Nephron progenitor cell (in vitro differentiated cells): ENCODE data around the gene COL18A1.

Experiments used
- DNase-seq: peaks from one replicate; pipeline ENCODE4 v3.0.0; 2021
- H3K27ac Mint-ChIP-seq: 2 replicates; pipeline ENCODE4 v1.8.0; 2021; ENCODE audit warnings: mild to moderate bottlenecking, moderate library complexity, mixed read lengths
- H3K27me3 Mint-ChIP-seq: 2 replicates; pipeline ENCODE4 v1.8.0; 2021; ENCODE audit warnings: mild to moderate bottlenecking, low read depth, mixed read lengths; ENCODE audit not compliant: poor library complexity
- H3K36me3 Mint-ChIP-seq: 2 replicates; pipeline ENCODE4 v1.8.0; 2021; ENCODE audit warnings: low read depth, mixed read lengths
- H3K4me1 Mint-ChIP-seq: 2 replicates; pipeline ENCODE4 v1.8.0; 2021; ENCODE audit warnings: mixed read lengths
- H3K4me3 Mint-ChIP-seq: 2 replicates; pipeline ENCODE4 v1.8.0; 2021; ENCODE audit warnings: mild to moderate bottlenecking, moderate library complexity, mixed read lengths
- H3K9me3 Mint-ChIP-seq: 2 replicates; pipeline ENCODE4 v1.8.0; 2021; ENCODE audit warnings: mild to moderate bottlenecking, moderate library complexity, mixed read lengths
- TF ChIP-seq, protein P1 (sequence below): fragments of 200-600 bp; sonication (generic); IDR thresholded peaks from 2 replicates; pipeline ENCODE4 v1.5.0; 2021; ENCODE audit warnings: antibody characterized with exemption

COL18A1 gene

DNA sequence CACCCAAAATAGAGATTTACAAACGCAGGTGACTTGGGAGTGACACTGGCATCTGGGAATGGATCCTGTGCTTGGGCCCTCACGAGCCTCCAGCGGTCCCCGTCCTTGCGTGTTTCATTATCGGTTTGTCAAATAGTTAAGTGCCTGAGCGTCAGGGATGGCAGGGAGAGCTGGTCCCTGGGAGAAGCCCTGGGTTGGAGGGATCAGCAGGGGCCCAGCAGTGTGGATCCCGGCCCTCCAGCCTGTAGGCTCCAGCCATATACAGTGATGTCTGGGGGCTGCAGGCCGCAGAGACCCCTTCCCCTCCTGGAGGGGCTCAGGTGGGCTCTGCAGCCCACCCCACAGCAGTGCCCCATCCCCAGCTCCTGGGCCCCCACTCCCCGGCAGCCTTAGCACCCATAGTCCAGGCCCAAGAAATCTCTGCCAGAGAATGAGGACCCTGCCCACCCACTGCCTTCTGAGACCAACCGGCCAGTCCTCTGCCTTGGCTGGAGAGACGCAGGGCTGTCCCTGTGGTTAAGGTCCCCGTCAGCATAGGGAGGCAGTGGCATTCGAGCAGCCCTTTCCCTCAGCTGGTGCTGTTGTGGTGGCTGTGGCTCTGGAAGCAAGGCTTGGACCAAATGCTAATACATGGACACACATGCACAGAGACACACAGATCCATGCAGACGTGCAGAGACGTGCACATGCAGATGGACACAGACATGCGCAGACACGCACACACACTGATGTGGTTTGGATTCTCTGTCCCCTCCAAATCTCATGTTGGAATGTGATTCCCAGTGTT, 139.7 kb downstream of the COL18A1 start:
- DNase-seq, result no peak
- no peaks in the 10 kb centered on the region for H3K36me3 Mint-ChIP-seq
- H3K27ac Mint-ChIP-seq, result no peak overlapping the region
- TF ChIP-seq, protein P1, sequence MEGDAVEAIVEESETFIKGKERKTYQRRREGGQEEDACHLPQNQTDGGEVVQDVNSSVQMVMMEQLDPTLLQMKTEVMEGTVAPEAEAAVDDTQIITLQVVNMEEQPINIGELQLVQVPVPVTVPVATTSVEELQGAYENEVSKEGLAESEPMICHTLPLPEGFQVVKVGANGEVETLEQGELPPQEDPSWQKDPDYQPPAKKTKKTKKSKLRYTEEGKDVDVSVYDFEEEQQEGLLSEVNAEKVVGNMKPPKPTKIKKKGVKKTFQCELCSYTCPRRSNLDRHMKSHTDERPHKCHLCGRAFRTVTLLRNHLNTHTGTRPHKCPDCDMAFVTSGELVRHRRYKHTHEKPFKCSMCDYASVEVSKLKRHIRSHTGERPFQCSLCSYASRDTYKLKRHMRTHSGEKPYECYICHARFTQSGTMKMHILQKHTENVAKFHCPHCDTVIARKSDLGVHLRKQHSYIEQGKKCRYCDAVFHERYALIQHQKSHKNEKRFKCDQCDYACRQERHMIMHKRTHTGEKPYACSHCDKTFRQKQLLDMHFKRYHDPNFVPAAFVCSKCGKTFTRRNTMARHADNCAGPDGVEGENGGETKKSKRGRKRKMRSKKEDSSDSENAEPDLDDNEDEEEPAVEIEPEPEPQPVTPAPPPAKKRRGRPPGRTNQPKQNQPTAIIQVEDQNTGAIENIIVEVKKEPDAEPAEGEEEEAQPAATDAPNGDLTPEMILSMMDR, result no peak
- peaks cover 28% of the 10 kb centered on the region for H3K4me1 Mint-ChIP-seq
- peaks cover 14% of the 10 kb centered on the region for H3K27me3 Mint-ChIP-seq
- H3K9me3 Mint-ChIP-seq, result no peaks in the 10 kb centered on the region
- H3K4me3 Mint-ChIP-seq, result no peak overlapping the region

DNA sequence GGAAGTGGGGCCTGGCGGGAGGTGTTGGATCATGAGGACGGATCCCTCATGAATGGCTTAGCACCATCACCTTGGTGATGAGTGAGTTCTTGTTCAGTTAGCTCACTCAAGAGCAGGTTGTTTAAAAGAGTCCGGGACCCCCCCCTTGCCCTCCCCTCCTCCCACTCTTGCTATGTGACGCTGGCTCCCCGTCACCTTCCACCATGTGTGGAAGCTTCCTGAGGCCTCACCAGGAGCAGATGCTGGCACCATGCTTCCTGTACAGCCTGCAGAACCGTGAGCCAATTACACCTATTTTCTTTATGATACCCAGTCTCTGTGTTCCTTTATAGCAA, 140.2 kb downstream of the COL18A1 start:
- TF ChIP-seq, protein P1, result no peak
- Mint-ChIP-seq H3K4me1 (peaks cover 26% of the 10 kb centered on the region), H3K27ac (no peak overlapping the region), H3K36me3 (no peaks in the 10 kb centered on the region), H3K27me3 (peaks cover 14% of the 10 kb centered on the region), H3K4me3 (no peak overlapping the region), H3K9me3 (no peaks in the 10 kb centered on the region)
- no peak for DNase-seq

DNA sequence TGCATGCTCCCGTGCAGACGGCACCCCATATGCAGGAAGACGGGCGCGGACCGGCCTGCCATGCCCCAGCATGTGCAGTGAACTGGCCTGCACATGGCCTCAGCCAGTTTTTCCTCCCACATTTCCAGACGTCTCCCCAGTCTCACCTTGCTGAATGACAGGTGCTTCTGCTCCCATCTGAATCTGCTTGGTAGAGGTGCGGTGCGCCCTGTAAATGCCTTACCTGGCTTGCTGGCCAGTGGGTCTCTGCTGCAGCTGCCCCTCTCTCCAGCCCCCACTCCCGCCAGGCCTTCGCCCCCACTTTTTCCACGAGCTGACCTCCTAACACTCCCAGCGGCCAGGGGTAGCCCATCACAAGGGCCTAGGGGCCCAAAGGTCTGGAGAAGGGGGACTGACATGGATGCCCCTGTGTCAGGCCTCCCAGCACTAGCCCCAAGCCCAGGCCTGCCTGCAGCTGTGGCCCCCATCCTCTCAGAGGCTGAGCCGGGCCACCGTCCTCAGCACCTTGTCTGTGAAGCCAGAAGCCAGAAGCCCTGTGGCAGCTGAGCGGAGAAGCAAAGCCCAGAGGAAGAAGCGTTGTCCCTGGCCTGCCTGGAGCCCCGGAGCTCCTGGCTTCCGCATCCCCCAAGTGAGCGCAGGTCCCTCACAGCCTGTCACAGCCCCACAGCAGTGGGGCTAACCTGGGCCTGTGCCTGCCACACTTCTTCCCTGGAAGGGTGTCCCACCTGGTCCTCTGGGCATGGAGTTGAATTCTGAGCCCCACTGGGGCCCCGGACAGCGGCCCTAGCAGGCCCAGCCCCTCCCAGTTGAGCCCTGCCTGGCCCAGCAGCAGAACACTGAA, 140.9 kb downstream of the COL18A1 start:
- H3K4me3 Mint-ChIP-seq, result no peak overlapping the region
- no peak for DNase-seq
- H3K9me3 Mint-ChIP-seq, result no peaks in the 10 kb centered on the region
- no peak overlapping the region for H3K27ac Mint-ChIP-seq
- peaks cover 26% of the 10 kb centered on the region for H3K4me1 Mint-ChIP-seq
- peaks cover 14% of the 10 kb centered on the region for H3K27me3 Mint-ChIP-seq
- no peaks in the 10 kb centered on the region for H3K36me3 Mint-ChIP-seq
- TF ChIP-seq, protein P1, result no peak

DNA sequence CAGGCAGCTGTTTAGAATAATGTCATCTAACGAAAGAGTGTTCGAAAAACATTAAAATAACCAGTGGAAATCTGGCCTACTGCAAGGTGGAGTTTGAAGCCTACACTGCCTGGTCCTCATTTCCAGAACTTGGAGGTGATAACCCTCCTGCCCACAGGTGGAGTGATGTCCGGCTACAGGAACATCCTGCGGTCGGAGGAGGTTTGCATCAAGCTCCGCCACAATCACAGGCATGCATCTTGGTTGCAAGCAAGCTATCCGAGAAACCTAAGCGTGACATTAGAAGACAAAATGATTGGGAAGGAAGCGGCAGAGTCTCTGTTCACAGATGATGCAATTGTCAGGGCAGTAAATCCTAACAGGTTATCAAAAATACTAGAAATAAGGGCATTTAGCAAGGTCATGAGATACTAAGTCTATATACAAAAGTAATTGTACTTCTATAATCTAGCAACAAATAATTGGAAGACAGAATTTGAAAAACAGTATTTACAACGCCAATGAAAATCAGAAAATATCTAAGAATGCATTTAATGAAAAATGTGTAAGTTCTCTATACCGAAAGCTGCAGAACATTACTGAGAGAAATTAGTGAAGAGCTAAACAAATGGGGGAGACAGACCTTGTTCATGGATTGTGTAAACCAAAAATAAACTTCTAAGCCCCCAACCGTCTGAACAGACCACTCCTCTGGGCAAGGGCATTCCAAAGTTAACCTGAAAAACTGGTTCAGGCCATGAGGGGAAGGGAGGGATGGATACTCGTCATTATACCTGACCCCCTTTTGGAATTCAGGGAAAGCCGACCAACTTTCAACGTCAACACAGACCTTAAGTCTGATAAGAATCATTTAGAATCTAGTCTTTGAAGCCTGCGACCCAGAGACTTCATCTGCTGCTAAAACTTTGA, 141.9 kb downstream of the COL18A1 start:
- no peaks in the 10 kb centered on the region for H3K9me3 Mint-ChIP-seq
- H3K4me1 Mint-ChIP-seq, result peaks cover 31% of the 10 kb centered on the region
- no peak for DNase-seq
- TF ChIP-seq, protein P1, result no peak
- peaks cover 14% of the 10 kb centered on the region for H3K27me3 Mint-ChIP-seq
- H3K27ac Mint-ChIP-seq, result no peak overlapping the region
- no peaks in the 10 kb centered on the region for H3K36me3 Mint-ChIP-seq
- H3K4me3 Mint-ChIP-seq, result no peak overlapping the region

DNA sequence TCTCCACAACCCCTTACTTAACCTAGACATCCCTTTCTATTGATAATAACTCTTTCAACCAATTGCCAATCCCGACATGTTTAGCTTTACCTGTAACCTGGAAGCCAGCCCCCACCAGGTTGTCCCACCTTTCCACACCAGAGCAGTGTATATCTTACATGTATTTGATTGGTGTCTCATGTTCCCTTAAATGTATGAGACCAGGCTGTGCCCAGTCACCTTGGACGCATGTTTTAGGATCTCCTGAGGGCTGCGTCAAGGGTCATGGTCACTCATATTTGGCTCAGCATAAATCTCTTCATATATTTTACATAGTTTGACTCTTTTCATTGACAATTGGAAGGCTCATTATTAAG, 142.6 kb downstream of the COL18A1 start:
- H3K36me3 Mint-ChIP-seq, result no peaks in the 10 kb centered on the region
- H3K9me3 Mint-ChIP-seq, result no peaks in the 10 kb centered on the region
- H3K4me1 Mint-ChIP-seq, result peaks cover 34% of the 10 kb centered on the region
- no peak overlapping the region for H3K4me3 Mint-ChIP-seq
- H3K27ac Mint-ChIP-seq, result no peak overlapping the region
- peaks cover 14% of the 10 kb centered on the region for H3K27me3 Mint-ChIP-seq
- TF ChIP-seq, protein P1, result no peak
- DNase-seq, result no peak
